ENCODE data around the gene HIPK3.

GRCh38 chr11:33214187-33214586, 43.0 kb upstream of the HIPK3 start:
- TF ChIP-seq CTCF (IDR thresholded peaks at IDR 0.05), result no peak
- TF ChIP-seq POLR2AphosphoS5 (IDR thresholded peaks at IDR 0.05), result no peak
- TF ChIP-seq EP300 (IDR thresholded peaks at IDR 0.05), result no peak

All from gastroesophageal sphincter (tissue), 3 donors.